ENCODE data around the gene TPRG1L. TPM values are rescaled to one million over a fixed set of nuclear protein-coding genes. Genes with fewer than 3 reads are reported as not detected.

Gene TPRG1L
- total and polyA plus RNA-seq, 10 of the 15 experiments (the other 5 are each of a cell fraction or from before 2014, with no cell fraction given) = 1.5 to 16.5 (median 8.0) TPM

GRCh38 chr1:3649342-3650247 is 24.8 kb downstream of the TPRG1L start, which contains the start of gene WRAP73:
Gene WRAP73 (minus strand): TSS chr1:3650103. CDS start chr1:3649999, 104 bp downstream.
- ATAC-seq (peak; percentile 74), DNase-seq (ENCODE audit: low read depth, low spot score) (peak; percentile 76), FAIRE-seq (peak; percentile 95)
- Histone ChIP-seq H3K27ac (ENCODE audit: control insufficient read depth, insufficient read depth) (peak within 1 kb of the TSS; percentile 68; the same call in 1 of the 2 replicates), H3K79me2 (ENCODE audit: control insufficient read depth, insufficient read depth, low read length) (peaks cover 50% of the 10 kb centered on the region), H3K4me3 (peak within 1 kb of the TSS; percentile 84), H3K36me3 (ENCODE audit: control insufficient read depth in 2 of 2, insufficient read depth in 2 of 2, low read length in 1 of 2) (peaks cover 1 to 15% of the 10 kb centered on the region in 2 experiments; a peak in 2 of 4 replicates), H3K27me3 (replicated peaks in 1 of 2; ENCODE audit: control insufficient read depth in 2 of 2, insufficient read depth in 2 of 2, low read length in 1 of 2) (no peaks in the 10 kb centered on the region), H2AFZ (ENCODE audit: control insufficient read depth, low read depth, low read length) (peak within 1 kb of the TSS; percentile 76), H3K4me1 (ENCODE audit: control insufficient read depth, insufficient read depth, low read length) (peaks cover 15% of the 10 kb centered on the region), H4K20me1 (ENCODE audit: control insufficient read depth, insufficient read depth) (no peaks in the 10 kb centered on the region), H3K9ac (ENCODE audit: control insufficient read depth, insufficient read depth, low read length) (peak within 1 kb of the TSS; percentile 85), H3K4me2 (ENCODE audit: control insufficient read depth, insufficient read depth) (peak within 1 kb of the TSS; percentile 92), H3K9me3 (replicated peaks; ENCODE audit: control insufficient read depth, insufficient read depth, low read length) (no peaks in the 10 kb centered on the region)
- SMC1A ChIA-PET (ENCODE audit: uncharacterized antibody, unreplicated experiment) = interaction anchor here (0.6 to 7.7 kb wide), 10 partner anchors 9 to 75 kb away, joined by 3 to 53 read pairs (median 3); no protein-coding TSS in a partner anchor
- POLR2A ChIA-PET = interaction anchor here (1.1 to 11.3 kb wide), 5 partner anchors 17 to 28 kb away, joined by 3 to 184 read pairs (median 8); no protein-coding TSS in a partner anchor
- RAD21 ChIA-PET (ENCODE audit: unreplicated experiment) = interaction anchor here (0.8 to 2.0 kb wide), 6 partner anchors 17 to 105 kb away, joined by 3 to 7 read pairs (median 4); no protein-coding TSS in a partner anchor
- in situ Hi-C loops (cut with MboI) (no loop called here), intact Hi-C loops (cut with micrococcal nuclease; ENCODE audit: unreplicated experiment) (loop anchor here (2.0 kb wide), 1 partner anchor 25 kb away; the partner anchor contains the start of gene TPRG1L)
- 2% methylated on average over 60 of the region's 60 CpGs for WGBS (ENCODE audit: insufficient coverage, insufficient replicate concordance, low lambda C conversion rate, missing lambda C conversion rate)
- no TSS peak for BruUV-seq (replicated peaks)
- CTCF ChIA-PET = interaction anchor here (0.9 to 7.7 kb wide), 9 partner anchors 21 to 197 kb away, joined by 3 to 63 read pairs (median 5); no protein-coding TSS in a partner anchor
- no peak for TF ChIP-seq ZBED1 (IDR thresholded peaks at IDR 0.05; ENCODE audit: borderline replicate concordance)
- no peak for TF ChIP-seq SUPT20H (IDR thresholded peaks at IDR 0.05; ENCODE audit: borderline replicate concordance, control insufficient read depth, low read depth, low read length)
- TF ChIP-seq CHD1 (IDR thresholded peaks at IDR 0.05; ENCODE audit: low read depth, low read length) = no peak
- peak in 1 of 2 experiments; percentile 81; a peak in 2 of 4 replicates for TF ChIP-seq ETV6 (conservative IDR thresholded peaks at IDR 0.05 in 1 of 2, IDR thresholded peaks at IDR 0.05 in 1 of 2; ENCODE audit: borderline replicate concordance in 1 of 2, low read depth in 1 of 2)
- no peak; the same call in 1 of the 2 replicates for TF ChIP-seq SREBF1 (IDR thresholded peaks at IDR 0.05; ENCODE audit: low read length)
- no peak for TF ChIP-seq FOXM1 (IDR thresholded peaks at IDR 0.05; ENCODE audit: low read depth, low read length)
- TF ChIP-seq CUX1 (IDR thresholded peaks at IDR 0.05; ENCODE audit: insufficient replicate concordance, low read depth, low read length) = no peak
- TF ChIP-seq PBX3 (IDR thresholded peaks at IDR 0.05; ENCODE audit: insufficient replicate concordance, low read depth, low read length) = no peak
- no peak for TF ChIP-seq USF2 (IDR thresholded peaks at IDR 0.05; ENCODE audit: borderline replicate concordance, low read depth, low read length)
- no peak for TF ChIP-seq HDGF (IDR thresholded peaks at IDR 0.05)
- TF ChIP-seq SREBF2 (IDR thresholded peaks at IDR 0.05; ENCODE audit: low read length) = no peak
- TF ChIP-seq ZNF217 (IDR thresholded peaks at IDR 0.05) = 0 out of 2 replicates have a peak, but pooled peaks have one; percentile 19
- no peak for TF ChIP-seq TARDBP (IDR thresholded peaks at IDR 0.05; ENCODE audit: borderline replicate concordance)
- TF ChIP-seq ESRRA (IDR thresholded peaks at IDR 0.05; ENCODE audit: low read length) = no peak
- TF ChIP-seq PML (IDR thresholded peaks at IDR 0.05; ENCODE audit: low read length) = no peak; the same call in 1 of the 2 replicates

Data from GM12878 (cell line).